ENCODE results near the gene HSPA8.

DNA sequence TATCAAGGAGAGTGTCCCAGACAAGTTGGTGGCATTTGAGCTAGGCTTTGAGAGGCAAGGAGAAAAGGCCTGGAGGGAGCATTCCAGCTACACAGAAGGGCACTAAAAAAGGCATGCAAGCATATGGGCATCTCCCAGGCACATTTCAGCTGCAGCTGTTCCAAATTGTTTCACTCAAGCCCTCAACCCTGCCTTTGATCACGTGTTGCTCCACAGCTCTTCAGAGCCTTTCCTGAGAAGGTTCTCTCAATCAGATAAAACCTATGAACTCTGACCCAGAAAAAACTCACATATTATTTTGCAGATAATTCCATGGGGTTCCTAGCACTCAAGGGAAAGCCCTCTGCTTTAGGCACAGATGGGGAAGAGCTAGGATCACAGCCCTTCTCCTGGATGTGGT is 24.4 kb upstream of the HSPA8 start:
- TF ChIP-seq CTCF (IDR thresholded peaks at IDR 0.05): no peak
- TF ChIP-seq EZH2 (IDR thresholded peaks at IDR 0.05): no peak
